Inferior parietal cortex (tissue), 1 donor: ENCODE results near the gene OR7G1.
A peak's percentile ranks its signal among the peaks of the same experiment; 100 is the strongest.

ENCODE experiments used
- DNase-seq: peaks from one replicate; pipeline ENCODE4 v3.0.0-alpha.2; 2016; ENCODE audit errors: extremely low spot score

The OR7G1 gene, protein sequence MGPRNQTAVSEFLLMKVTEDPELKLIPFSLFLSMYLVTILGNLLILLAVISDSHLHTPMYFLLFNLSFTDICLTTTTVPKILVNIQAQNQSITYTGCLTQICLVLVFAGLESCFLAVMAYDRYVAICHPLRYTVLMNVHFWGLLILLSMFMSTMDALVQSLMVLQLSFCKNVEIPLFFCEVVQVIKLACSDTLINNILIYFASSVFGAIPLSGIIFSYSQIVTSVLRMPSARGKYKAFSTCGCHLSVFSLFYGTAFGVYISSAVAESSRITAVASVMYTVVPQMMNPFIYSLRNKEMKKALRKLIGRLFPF

GRCh38 chr19:9115307-9115813 is at the start of gene OR7G1:
OR7G1 (minus strand) TSS chr19:9115763; CDS start chr19:9115763, 0 bp downstream.
- DNase-seq = no peak

- no peak for DNase-seq
Observed at GRCh38 chr19:9165261-9165660, 49.7 kb upstream of the OR7G1 start.

- DNase-seq = no peak
Observed at GRCh38 chr19:9161427-9161826, 45.9 kb upstream of the OR7G1 start.

GRCh38 chr19:9159891-9160290 is 44.3 kb upstream of the OR7G1 start:
- no peak for DNase-seq

DNA sequence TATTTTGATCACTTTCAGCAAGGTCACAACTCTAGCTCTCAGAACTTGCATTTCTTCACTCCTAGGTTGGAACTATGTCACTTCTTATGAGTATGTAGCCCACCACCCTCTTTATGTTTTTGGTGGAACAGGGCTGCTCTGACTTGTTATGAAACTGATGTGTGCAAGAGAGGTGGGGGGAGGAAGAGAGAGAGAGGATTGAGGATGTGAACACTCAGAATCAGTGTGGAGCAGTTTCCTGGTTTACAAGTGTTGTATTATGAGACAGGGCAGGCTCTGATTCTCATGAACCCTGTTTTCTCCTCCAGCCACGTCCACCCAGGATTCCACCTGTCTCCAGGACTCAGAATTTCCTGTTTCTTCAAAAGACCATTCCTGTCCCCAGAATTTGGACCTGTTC is 40.7 kb upstream of the OR7G1 start:
- DNase-seq = no peak

DNA sequence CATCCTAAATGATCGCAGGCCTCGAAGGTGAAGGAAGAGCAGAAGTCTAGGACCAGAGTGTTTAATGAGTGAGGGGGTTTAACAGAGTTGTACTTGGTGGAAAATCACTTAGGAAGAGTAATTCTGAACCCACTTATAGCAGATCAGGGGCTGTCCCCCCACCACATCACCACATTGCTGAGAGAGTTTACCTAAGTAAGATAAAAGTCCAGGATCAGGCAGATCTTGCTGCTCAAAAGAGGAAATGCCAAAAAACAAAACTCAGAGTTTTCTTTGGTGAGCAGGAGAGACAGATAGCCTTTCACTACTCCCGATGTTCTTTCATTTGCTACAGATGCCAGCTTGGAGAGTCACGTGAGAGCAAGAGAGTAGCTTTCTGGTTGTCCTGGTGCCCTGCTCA is 40.0 kb upstream of the OR7G1 start:
- DNase-seq = no peak

DNA sequence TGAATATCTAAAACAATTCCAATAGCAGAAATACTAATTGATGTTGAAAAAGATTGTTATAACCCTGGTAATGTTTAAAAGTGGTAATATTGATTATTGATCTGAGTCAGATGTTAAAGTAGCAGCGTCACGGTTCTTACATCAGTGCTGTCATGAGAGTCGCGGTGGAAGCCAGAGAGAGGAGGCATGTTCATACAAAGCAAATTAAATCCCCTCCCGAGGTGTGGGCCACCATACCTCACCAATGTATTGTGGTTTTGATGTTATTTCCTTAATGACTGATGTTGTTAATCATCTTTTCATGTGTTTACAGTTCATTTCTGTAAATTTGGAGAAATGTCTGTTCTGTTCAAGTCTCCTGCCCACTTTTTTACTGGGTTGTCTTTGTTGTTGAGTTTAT is 35.8 kb upstream of the OR7G1 start:
- DNase-seq = no peak

- no peak for DNase-seq
Observed at GRCh38 chr19:9150650-9151049, 35.1 kb upstream of the OR7G1 start.

- no peak for DNase-seq
Observed at GRCh38 chr19:9149997-9150396, 34.4 kb upstream of the OR7G1 start.

GRCh38 chr19:9148697-9149096 is 33.1 kb upstream of the OR7G1 start:
- DNase-seq = no peak

DNA sequence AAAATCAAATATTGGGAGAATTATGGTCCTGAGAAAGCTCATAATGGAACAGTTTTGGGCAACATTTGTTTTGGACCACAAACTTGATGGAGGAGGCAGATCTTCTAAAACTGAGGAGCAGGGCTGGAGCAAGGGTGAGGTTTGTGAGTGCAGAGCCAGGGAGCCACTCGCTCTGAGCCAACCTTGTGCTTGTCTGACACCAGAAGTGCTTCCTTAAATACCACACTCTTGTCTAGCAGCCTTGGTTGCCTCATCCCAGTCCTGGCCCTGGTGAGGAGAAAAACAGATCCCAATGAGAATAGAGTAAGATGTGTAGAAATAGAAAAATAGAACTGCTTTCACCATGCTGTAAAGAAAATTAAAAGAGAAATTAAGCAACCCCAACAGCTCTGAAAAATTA is 31.3 kb upstream of the OR7G1 start:
- DNase-seq = no peak

DNA sequence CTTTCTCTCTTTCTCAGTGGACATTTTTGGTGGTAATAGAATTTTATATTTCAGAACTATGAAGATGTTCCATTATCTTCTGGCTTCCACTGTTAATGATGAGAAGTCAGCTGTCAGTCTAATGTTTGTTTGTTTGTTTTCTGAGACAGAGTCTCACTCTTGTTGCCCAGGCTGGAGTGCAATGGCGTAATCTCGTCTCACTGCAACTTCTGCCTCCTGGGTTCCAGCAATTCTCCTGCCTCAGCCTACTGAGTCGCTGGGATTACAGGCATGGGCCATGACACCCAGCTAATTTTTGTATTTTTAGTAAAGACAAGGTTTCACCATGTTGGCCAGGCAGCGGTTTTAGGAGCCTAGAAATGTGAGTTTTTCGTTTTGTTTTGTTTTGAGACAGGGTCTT is 29.4 kb upstream of the OR7G1 start:
- no peak for DNase-seq

DNA sequence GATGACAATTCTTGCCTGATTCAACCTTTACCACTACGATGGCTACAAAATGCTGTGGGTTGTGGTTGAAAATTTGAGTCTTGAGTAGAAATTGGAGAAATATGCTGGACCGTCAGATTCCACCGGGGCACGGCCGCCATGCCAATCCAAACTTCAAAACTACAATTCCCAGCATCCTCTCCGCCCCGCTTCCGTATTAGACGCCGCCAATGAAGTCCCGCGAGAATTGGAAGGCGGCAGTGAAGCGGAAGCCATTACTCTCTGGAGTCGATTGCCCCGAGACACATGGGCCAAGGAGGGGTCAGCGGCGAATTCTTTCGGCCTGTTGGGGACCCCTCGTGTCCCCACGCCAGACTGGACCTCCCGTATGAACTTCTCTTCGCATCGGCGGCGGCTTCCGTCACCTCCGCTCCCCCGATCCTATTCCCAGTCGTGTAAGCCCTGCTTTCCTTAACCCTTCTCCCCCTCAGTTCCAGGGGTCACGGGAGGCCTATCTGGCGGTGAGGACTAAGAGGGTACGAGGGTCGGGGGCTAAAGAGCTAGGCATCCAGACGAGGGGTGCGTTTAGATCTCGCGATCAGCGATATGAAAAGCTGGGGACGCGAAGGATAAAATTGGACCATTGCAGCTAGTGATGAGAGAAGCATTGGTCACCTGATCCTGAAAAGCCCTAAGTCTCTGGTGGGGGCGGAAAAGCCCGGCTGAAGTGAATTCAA is 24.8 kb upstream of the OR7G1 start, which contains the start of gene ZNF317:
ZNF317 (plus strand) TSS at position 239 of the 716 bp plus-strand sequence. CDS start 15,620 bp downstream, outside the sequence.
- peak; percentile 96 for DNase-seq

DNA sequence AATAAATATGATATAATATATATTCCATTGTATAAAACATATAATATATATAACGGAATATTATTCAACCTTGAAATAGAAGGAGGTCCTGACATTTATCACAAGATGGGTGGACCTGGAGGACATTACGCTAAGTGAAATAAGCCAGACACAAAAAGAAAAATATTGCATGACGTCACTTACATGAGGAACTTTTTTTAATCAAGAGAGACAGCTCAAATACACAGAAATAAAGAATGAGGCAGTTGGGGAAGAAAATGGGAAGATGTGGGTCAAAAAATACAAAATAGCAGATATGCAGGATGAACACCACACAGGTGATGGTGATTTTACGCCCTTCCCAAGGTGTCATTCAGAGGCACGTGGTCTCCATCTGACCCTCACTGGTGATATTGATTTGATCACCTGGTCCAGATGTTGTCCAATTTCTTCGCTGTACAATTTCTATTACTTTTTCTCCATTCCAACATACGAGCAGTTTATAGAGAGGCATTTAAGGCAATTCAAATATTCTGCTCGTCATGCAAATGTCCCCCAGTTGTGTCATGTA is 24.1 kb upstream of the OR7G1 start:
- no peak for DNase-seq

DNA sequence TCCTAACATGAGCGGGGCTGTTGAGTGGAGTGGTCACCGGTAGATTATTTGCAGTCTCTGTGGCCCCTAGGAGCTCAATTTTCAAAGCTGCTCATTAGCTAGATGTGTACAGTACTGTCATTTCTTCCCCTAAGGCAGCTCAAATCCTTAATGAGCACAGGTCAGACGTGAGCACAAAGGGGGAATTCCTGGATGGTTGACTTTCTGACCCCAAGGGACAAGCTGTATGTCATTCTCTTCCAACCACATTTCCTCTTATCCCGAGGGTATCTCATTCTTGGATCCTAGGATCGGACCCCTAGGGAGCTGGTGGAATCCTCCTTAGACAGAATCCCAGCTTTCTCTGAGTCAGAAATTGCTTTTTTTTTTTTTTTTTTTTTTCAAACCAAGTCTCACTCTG is 16.9 kb upstream of the OR7G1 start:
- DNase-seq = no peak

GRCh38 chr19:9130965-9131364 is 15.4 kb upstream of the OR7G1 start:
- DNase-seq = no peak

- no peak for DNase-seq
Observed at GRCh38 chr19:9128171-9128570, 12.6 kb upstream of the OR7G1 start.

DNA sequence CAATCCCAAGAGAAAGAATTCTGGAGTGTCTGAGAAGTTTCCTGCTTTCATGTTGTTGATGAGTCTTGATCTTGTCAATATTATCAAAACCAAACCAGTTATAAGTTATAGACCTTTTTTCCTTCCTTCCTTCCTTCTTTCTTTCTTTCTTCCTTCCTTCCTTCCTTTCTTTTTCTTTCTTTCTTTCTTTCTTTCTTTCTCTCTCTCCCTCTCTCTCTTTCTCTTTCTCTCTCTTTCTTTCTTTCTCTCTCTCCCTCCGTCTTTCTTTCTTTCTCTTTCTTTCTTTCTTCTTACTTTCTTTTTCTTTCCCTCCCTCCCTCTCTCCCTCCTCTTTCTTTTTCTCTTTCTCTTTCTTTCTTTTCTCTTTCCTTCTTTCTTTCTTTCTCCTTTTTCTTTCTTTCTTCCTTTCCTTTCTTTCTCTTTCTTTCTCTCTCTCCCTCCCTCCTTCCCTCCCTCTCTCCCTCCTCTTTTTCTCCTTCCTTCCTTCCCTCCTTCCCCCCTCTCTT is 11.4 kb upstream of the OR7G1 start, which contains the start of gene OR7G3:
OR7G3 (minus strand) TSS at position 51 of the 506 bp plus-strand sequence; CDS start at position 51, 0 bp downstream.
- DNase-seq = no peak

DNA sequence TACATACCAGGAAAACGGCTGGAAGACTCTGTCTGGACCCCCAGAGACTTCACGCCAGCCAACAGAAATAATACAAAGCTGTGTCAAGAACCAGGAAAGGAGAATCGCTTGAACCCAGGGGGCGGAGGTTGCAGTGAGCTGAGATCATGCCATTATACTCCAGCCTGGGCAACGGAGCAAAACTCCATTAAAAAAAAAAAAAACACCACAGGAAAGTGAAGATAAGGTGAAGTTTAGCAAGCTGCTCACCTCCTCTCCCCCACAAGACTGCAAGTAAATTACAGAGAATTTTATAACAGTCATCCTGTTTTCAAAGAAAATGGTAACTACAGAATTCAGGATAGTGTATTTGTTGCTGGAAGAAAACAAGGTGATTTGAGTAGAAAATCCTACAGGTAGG is 984 bp upstream of the OR7G1 start:
- no peak for DNase-seq

- no peak for DNase-seq
Observed at GRCh38 chr19:9109959-9110358, 5.6 kb downstream of the OR7G1 start.

DNA sequence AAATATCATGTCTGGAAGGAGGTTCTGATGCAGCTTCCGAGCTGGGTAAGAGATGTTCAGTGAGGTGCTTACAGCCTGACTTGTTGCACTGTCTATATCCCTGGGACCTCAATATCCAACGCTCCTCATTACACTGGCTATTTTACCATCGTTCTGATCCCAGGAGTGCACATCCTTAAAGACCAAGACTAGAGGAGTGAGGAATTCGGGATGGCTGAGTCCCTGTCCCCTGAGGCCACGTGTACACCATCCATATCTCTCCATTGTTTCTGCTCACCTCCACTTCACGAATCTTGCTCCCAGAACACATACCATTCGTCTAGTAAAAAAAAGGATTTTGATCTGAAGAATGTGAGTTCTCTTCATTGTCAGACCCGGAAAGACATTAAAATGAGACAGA is 8.2 kb downstream of the OR7G1 start, which contains the start of gene OR7G2:
OR7G2 (minus strand) TSS at position 101 of the 400 bp plus-strand sequence. CDS start 4,232 bp downstream, outside the sequence.
- DNase-seq = no peak

GRCh38 chr19:9086761-9087160 is 28.8 kb downstream of the OR7G1 start, which contains the start of gene OR1M1:
OR1M1 (plus strand) TSS chr19:9087061; CDS start chr19:9093245, 6,184 bp downstream.
- DNase-seq = no peak
